DND-41 (cell line): ENCODE data around the gene PTPRC.
A peak's percentile ranks its signal among the peaks of the same experiment; 100 is the strongest.

Experiments
- ATAC-seq: fragments of 200-7000 bp; cut with Tn5 transposase; 3 replicates; pipeline ENCODE4 v1.9.1; 2021; ENCODE audit warnings: low read depth; ENCODE audit not compliant: insufficient read depth
- DNase-seq: peaks from one replicate; pipeline ENCODE4 v3.0.0-alpha.2; 2020
- H2AFZ ChIP-seq: 2 replicates; pipeline ENCODE4 v1.6.0; 2012; ENCODE audit warnings: low read depth, low read length
- H3K27ac ChIP-seq: 2 replicates; pipeline ENCODE4 v1.5.1; 2012; ENCODE audit warnings: low read length, inconsistent platforms
- H3K27me3 ChIP-seq: fragments of 200-600 bp; sonication (generic); 2 replicates; pipeline ENCODE4 v1.6.0; 2012; ENCODE audit warnings: low read length, mild to moderate bottlenecking, inconsistent platforms; ENCODE audit not compliant: insufficient read depth, poor library complexity
- H3K36me3 ChIP-seq: 2 replicates; pipeline ENCODE4 v1.5.1; 2012; ENCODE audit warnings: low read length, inconsistent platforms; ENCODE audit not compliant: insufficient read depth
- H3K4me1 ChIP-seq: 2 replicates; pipeline ENCODE4 v1.5.1; 2012; ENCODE audit warnings: mild to moderate bottlenecking, low read length; ENCODE audit not compliant: insufficient read depth
- H3K4me2 ChIP-seq: 2 replicates; pipeline ENCODE4 v1.6.0; 2012; ENCODE audit warnings: mild to moderate bottlenecking, moderate library complexity, low read length, inconsistent platforms; ENCODE audit not compliant: insufficient read depth
- H3K4me3 ChIP-seq, 2 experiments: fragments of 200-600 bp in 1 of 2; shearing (Covaris generic) in 1 of 2; 2 replicates each; pipeline ENCODE4 v1.5.1; 2012 to 2016; ENCODE audit warnings: inconsistent platforms in 2 of 2, low read length in 2 of 2, mild to moderate bottlenecking in 2 of 2, low read depth in 1 of 2, moderate library complexity in 1 of 2
- H3K79me2 ChIP-seq: 2 replicates; pipeline ENCODE4 v1.6.0; 2012; ENCODE audit warnings: low read length, inconsistent platforms; ENCODE audit not compliant: insufficient read depth
- H3K9ac ChIP-seq: 2 replicates; pipeline ENCODE4 v1.6.0; 2012; ENCODE audit warnings: low read depth, mild to moderate bottlenecking, inconsistent platforms, low read length, moderate library complexity
- H3K9me3 ChIP-seq: 2 replicates; pipeline ENCODE4 v1.5.1; 2012; ENCODE audit warnings: low read length, moderate library complexity, mild to moderate bottlenecking, inconsistent platforms; ENCODE audit not compliant: insufficient read depth, severe bottlenecking
- H4K20me1 ChIP-seq: 2 replicates; pipeline ENCODE4 v1.6.0; 2012; ENCODE audit warnings: low read length; ENCODE audit not compliant: insufficient read depth
- CTCF ChIP-seq: IDR thresholded peaks from 2 replicates; pipeline ENCODE4 v1.5.1; 2012; ENCODE audit warnings: borderline replicate concordance, low read length, moderate library complexity, mild to moderate bottlenecking; ENCODE audit not compliant: poor library complexity, severe bottlenecking; ENCODE audit errors: extremely low read depth
- EZH2 ChIP-seq: IDR thresholded peaks from 3 replicates; pipeline ENCODE4 v1.6.1; 2012; ENCODE audit warnings: borderline replicate concordance, low read depth, mild to moderate bottlenecking, moderate library complexity, low read length, inconsistent platforms; ENCODE audit not compliant: severe bottlenecking

Gene PTPRC

GRCh38 chr1:198638894-198639635 is at the start of gene PTPRC:
Gene PTPRC (plus strand): TSS chr1:198639040. CDS start chr1:198639269, 229 bp downstream.
- ATAC-seq: peak; percentile 75
- Histone ChIP-seq H2AFZ (peak within 1 kb of the TSS; percentile 69), H3K27ac (peak within 1 kb of the TSS; percentile 84), H3K4me3 (peak within 1 kb of the TSS; percentile 41 to 58), H3K9me3 (no peaks in the 10 kb centered on the region), H3K27me3 (no peaks in the 10 kb centered on the region), H3K9ac (peak within 1 kb of the TSS; percentile 58), H3K4me1 (peaks cover 46% of the 10 kb centered on the region), H4K20me1 (no peaks in the 10 kb centered on the region), H3K4me2 (peak within 1 kb of the TSS; percentile 62), H3K36me3 (no peaks in the 10 kb centered on the region), H3K79me2 (peaks cover 51% of the 10 kb centered on the region)
- TF ChIP-seq EZH2 (no peak), CTCF (no peak)
- no peak for DNase-seq

GRCh38 chr1:198590454-198590853 is 48.4 kb upstream of the PTPRC start:
- Histone ChIP-seq H3K4me1 (no peaks in the 10 kb centered on the region), H3K9me3 (peaks cover 13% of the 10 kb centered on the region), H4K20me1 (no peaks in the 10 kb centered on the region), H2AFZ (no peak overlapping the region), H3K27me3 (no peaks in the 10 kb centered on the region), H3K4me2 (no peak overlapping the region), H3K9ac (no peak overlapping the region), H3K36me3 (no peaks in the 10 kb centered on the region), H3K79me2 (no peaks in the 10 kb centered on the region), H3K27ac (no peak overlapping the region), H3K4me3 (no peak overlapping the region)
- DNase-seq (no peak), ATAC-seq (no peak)
- TF ChIP-seq EZH2: no peak
- no peak for TF ChIP-seq CTCF

- TF ChIP-seq EZH2: no peak
- TF ChIP-seq CTCF: no peak
- Histone ChIP-seq H3K36me3 (no peaks in the 10 kb centered on the region), H3K4me3 (no peak overlapping the region), H3K9ac (no peak overlapping the region), H3K27me3 (no peaks in the 10 kb centered on the region), H4K20me1 (no peaks in the 10 kb centered on the region), H2AFZ (0 out of 2 replicates have a peak overlapping the region, but pooled peaks have one; percentile 7), H3K79me2 (no peaks in the 10 kb centered on the region), H3K4me1 (peaks cover 9% of the 10 kb centered on the region), H3K4me2 (no peak overlapping the region), H3K27ac (no peak overlapping the region), H3K9me3 (peaks cover 3% of the 10 kb centered on the region)
- ATAC-seq (no peak), DNase-seq (no peak)
Measured at GRCh38 chr1:198595765-198596164, 43.1 kb upstream of the PTPRC start.
